Pons (tissue), 1 donor: ENCODE data around the gene SH3RF3.

ENCODE experiments used
- DNase-seq: peaks from one replicate; pipeline ENCODE4 v3.0.0-alpha.2; 2016; ENCODE audit warnings: low spot score

Gene SH3RF3

DNA sequence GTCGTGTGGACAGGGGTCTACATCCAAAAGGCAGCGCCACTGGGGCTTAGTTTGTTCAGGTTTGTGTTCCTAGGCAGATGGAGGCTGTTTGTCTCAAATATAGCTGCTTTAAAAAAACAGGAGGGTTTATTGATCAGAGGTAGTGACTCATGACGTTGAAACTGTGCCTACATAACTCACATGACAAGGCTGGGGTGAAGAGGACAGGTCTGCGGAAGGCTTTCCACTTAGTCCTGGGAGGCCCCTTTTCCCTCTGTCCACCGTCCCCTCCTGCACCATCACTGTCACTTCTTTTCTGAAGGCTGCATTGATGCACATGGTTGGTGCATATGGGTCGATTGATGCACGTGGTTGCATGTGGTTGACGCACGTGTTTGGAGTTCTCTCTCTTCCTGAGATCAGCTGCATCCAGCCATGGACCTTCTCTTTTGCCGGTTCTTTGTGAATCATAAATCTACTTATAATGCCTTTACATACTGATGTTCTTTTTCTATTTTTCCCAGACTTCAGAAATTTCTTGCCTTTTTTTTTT is 10.9 kb downstream of the SH3RF3 start:
- DNase-seq: no peak

DNA sequence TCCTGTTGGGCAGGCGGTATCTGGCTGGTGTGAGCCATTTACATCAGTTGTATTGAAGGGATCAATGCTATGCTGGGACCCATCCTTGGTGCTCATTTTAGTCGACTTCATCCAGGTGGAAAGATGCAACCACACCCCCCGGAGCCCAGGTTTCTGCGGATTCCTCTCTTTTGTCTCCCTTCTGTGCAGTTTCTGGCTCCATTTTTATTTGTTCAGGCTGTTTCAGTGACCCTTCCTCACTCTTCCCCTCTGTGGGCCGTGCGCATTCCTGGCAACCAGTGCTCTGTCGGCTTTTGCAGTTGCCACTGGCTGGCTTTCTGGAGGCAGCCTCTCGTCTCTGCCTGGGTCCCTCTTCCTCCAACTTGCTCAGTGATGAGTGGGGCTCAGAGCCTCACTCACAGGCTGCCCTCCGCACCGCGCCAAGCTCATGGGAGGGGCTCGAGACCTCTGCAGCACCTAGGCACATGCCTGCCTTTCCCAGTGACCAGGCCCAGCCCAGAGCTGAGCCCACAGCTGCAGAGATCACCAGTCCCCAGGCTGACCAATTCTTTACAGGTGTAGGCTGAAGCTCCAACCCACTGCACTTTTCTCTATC is 12.1 kb downstream of the SH3RF3 start:
- no peak for DNase-seq

DNA sequence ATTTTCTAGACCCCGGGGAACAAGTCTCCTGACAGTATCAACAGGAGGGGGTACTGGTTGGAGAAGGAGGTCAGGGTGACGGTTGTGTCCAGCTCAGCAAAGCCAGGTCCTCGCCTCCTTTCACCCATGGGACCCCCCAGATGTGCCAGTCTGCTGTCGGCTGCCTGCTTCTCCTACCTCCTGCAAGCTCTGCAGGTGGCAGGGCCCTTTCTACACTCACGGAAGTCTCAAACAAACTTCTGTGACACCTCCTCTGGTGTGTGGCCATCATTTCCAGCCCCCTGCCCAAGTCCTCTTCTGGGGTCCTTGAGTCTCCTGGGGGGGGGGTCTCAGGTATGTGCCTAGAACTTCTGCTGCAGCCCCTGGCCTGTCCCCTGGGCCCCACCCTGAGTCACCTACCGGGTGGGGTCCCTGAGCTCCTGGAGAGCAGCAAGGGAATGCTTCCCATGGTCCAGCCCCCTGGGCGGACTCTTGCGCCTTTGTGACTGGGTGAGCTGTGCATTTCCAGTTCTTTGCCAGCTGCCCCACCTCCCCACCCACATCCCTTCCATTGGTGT is 12.8 kb downstream of the SH3RF3 start:
- DNase-seq: no peak

DNA sequence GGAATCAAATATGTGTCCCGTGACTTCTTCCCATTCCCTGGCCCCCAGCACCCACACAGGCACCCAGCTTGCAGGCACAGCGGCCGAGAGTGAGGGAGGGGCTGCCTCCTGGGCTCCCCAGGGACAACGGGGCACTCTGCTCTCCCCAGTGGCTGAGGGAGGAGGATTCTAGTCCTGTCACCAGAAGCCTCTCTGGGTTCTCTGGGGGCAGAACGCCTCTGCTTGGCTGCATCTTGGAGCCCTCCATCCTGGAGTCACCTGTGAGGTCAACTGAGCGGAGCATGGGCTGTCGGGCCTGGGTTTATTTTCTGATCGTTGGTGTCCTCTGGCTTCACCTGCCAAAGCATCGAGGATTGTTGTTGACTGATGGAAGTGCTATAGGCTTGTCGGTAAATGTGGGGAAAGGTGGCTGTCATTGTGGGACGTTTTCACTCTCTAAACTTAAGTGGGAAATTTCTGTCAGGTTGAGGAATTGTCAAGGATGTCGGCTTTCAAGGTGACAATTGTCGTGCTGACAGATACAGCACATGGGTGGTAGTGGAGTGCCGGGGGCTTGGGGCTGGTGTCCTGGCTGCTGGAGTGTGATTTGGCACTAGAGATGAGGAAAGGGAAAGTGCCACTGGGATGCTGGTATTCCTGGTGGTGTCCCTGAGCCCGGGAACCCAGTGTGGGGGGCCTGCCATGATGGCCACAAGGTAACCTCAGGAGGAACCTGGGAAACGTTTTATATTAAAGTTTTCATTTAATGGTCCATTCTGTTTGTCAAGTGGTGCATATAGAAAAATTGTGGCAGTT is 13.6 kb downstream of the SH3RF3 start:
- no peak for DNase-seq

GRCh38 chr2:109143214-109144187 is 14.5 kb downstream of the SH3RF3 start:
- DNase-seq: no peak

GRCh38 chr2:109144271-109144670 is 15.3 kb downstream of the SH3RF3 start:
- DNase-seq: no peak

DNA sequence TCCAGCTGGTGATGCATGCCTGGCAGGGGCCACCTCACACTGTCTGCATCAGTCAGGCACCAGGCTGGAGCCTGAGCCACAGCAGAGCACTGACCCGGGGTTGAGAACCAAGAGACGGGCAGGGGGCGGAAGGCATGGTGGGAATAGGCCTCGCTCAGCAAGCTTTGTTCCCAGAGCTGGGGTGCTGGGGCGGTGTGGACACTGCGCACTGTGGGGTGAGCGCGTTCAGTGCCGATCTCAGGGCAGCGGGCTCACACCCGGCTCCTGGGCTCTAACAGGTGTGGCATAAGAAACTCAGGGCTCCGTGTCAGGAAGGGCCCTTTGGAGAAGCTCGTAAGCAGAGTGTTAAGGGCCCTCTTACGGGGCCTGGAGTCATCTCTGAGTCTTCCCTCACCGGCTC is 15.7 kb downstream of the SH3RF3 start:
- DNase-seq: no peak

GRCh38 chr2:109145286-109145685 is 16.3 kb downstream of the SH3RF3 start:
- no peak for DNase-seq

DNA sequence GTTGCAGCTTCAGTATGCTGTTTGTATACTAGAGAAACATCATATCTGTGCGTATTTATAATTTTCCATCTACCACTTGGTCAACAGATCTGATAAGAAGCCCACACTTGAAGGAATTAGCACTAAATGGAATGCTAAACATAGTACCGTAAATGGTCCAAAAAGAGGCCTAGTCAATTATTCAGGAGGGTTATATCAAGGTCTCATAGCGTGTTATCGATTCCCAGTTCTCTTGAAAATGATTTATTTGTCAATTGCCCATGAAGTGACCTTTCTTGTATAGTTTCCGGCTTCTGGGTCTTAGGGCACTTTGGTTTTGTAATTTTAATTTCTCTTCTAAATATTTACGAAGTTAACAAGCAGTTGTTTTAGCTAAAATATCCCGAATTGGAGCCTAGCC is 18.4 kb downstream of the SH3RF3 start:
- no peak for DNase-seq

GRCh38 chr2:109148117-109148746 is 19.2 kb downstream of the SH3RF3 start:
- DNase-seq: no peak

DNA sequence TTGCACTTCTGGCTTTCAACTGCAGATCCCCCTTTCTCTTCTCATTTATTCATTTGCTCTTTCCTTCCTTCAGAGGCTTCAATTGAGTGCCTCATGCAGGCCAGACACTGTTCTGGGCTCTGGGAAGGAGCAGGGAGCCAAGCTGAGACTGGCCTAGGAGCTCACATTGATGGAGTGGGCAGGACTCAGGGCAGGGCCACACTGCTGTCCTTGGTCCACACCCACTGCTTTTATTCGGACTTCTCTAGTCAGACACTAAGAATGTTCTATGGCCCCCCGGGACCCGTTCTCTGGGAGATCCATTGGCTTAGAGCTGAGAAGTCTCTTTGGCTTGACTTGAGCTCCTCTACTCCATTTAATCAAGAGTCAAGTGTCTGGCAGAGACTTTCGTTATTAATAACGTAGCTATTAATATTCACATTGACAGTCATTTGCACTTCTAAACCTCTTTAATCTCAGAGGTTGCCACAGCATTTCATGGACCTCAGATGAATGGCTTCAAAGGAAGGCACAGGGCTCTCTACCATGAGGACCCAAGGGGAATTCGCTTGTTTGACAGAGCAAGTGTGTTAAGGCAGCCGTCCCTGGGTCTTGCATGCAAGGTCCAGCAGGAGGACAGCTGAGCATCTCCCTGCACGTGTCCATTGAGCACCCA is 20.1 kb downstream of the SH3RF3 start:
- DNase-seq: no peak

- DNase-seq: no peak
Measured at GRCh38 chr2:109150559-109150958, 21.6 kb downstream of the SH3RF3 start.

DNA sequence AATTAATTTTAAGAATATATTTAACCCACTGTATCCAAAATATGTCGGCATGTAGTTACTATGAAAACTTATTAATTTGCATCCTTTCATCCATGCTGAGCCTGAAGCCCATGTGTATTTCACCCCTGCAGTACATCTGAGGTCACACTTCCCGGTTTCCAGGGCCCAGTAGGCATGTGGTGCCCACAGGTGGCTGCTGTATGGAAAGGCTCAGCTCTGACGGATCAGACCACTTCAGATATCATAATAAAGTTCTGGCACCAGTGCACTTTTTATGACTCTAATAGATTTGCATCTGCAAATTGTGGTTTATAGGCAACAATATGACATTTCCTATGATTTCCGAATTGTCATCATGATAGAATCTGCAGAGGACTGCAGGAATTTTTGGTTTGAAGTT is 22.5 kb downstream of the SH3RF3 start:
- DNase-seq: no peak

GRCh38 chr2:109153005-109153784 is 24.2 kb downstream of the SH3RF3 start:
- DNase-seq: no peak

DNA sequence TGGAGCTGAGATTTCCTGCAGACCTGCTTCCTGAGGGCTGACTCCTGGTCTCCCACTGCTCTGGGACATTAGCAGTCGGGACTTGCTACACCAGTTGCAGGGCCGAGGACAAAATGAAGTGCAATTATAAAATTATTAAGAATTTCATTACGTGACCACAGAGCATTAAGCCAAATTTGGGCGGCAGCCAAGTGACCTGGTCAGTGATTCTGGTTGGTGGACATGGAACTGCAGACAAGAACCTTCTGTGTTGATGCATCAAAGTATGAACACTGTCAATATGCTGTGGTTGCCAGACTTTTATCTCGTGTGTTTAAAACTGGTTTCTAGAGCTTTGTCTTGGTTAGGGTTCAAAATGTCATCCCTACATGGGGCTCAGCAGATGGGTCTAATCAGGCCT is 24.8 kb downstream of the SH3RF3 start:
- no peak for DNase-seq

GRCh38 chr2:109154226-109154625 is 25.2 kb downstream of the SH3RF3 start:
- no peak for DNase-seq

DNA sequence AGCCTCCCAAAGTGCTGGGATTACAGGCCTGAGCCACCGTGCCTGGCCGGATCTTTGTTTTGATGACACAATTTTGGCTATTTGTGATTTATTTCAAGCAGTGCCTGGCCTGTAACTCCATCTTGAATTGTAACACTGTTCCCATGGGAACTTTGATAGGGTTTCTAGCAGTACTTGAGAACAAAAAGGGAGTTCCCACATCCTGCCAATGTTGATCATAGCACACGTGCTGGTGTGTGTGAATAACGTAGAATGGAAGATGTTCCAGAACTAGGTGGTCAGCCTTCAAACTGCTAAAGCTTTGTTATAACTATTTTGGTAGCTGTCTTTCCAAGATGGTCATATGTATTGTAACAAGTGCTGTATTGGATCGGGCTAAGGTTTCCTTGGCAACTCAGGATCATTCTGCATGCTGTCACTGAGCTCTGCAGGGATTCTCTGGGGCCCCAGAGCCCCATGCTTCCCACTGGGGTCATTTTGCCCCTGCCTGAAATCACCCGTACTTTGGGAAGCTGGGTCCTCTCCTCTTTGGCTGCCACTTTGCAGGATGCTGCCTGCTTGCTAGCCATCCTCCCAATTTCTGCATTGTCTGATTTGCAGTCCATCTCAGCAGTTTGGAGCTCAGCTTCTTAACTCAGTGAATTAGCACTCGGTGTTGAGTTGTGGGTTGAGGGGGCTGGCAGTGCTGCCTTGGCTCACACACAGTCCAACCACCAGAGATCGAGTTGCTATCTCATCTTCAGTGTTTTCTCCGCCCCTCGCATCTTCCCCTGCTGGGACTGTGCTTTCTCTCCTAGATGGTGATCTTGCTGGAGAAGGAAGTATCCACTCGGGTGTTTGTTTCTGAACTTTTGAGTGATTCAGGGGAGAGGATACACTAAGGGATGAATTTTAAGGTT is 26.8 kb downstream of the SH3RF3 start:
- DNase-seq: no peak

- DNase-seq: no peak
Measured at GRCh38 chr2:109157563-109158105, 28.6 kb downstream of the SH3RF3 start.

- no peak for DNase-seq
Measured at GRCh38 chr2:109158237-109158636, 29.2 kb downstream of the SH3RF3 start.
